Measurements from ENCODE around the gene TRIP13. TPM values are rescaled to one million over a fixed set of nuclear protein-coding genes. Genes with fewer than 3 reads are reported as not detected.

Gene TRIP13
- polyA plus RNA-seq, 1 donor from 2014 or later: 2.1 TPM

GRCh38 chr5:919356-920000 lies 26.8 kb downstream of the TRIP13 start:
- no peak overlapping the region for H3K27ac ChIP-seq (ENCODE audit: low read length)
- no peaks in the 10 kb centered on the region for H3K9me3 ChIP-seq (ENCODE audit: low read length)
- no peak overlapping the region for H3K9ac ChIP-seq (ENCODE audit: low read length)
- no peaks in the 10 kb centered on the region for H3K9me2 ChIP-seq (ENCODE audit: insufficient read depth, low read length)
- no peak for TF ChIP-seq SMC3 (conservative IDR thresholded peaks at IDR 0.05; ENCODE audit: poor library complexity)
- TF ChIP-seq EP300 (conservative IDR thresholded peaks at IDR 0.05; ENCODE audit: poor library complexity, severe bottlenecking): no peak
- H3K4me2 ChIP-seq (ENCODE audit: low read length): no peak overlapping the region
- H3F3A ChIP-seq (ENCODE audit: insufficient read depth, low read length, poor library complexity, severe bottlenecking): no peaks in the 10 kb centered on the region
- H3K27me3 ChIP-seq (ENCODE audit: insufficient read depth, low read depth, low read length): no peaks in the 10 kb centered on the region
- no peaks in the 10 kb centered on the region for H3K79me2 ChIP-seq (replicated peaks; ENCODE audit: insufficient read depth, low read length)
- no peak overlapping the region for H3K4me3 ChIP-seq (ENCODE audit: low read length)
- no peak overlapping the region for H2AFZ ChIP-seq (ENCODE audit: low read depth, low read length)
- no peaks in the 10 kb centered on the region for H4K20me1 ChIP-seq (ENCODE audit: insufficient read depth)
- H3K36me3 ChIP-seq (ENCODE audit: insufficient read depth, low read length): no peaks in the 10 kb centered on the region

- no peaks in the 10 kb centered on the region for H3K9me3 ChIP-seq (ENCODE audit: low read length)
- no peak overlapping the region for H3K9ac ChIP-seq (ENCODE audit: low read length)
- no peaks in the 10 kb centered on the region for H4K20me1 ChIP-seq (ENCODE audit: insufficient read depth)
- H3F3A ChIP-seq (ENCODE audit: insufficient read depth, low read length, poor library complexity, severe bottlenecking): no peaks in the 10 kb centered on the region
- H3K27me3 ChIP-seq (ENCODE audit: insufficient read depth, low read depth, low read length): no peaks in the 10 kb centered on the region
- no peak overlapping the region for H3K4me3 ChIP-seq (ENCODE audit: low read length)
- no peaks in the 10 kb centered on the region for H3K79me2 ChIP-seq (replicated peaks; ENCODE audit: insufficient read depth, low read length)
- TF ChIP-seq TAF1 (IDR thresholded peaks at IDR 0.05; ENCODE audit: low read depth): no peak
- no peak for TF ChIP-seq EZH2 (IDR thresholded peaks at IDR 0.05; ENCODE audit: borderline replicate concordance, insufficient read depth, low read length, poor library complexity, severe bottlenecking)
- TF ChIP-seq SMC3 (conservative IDR thresholded peaks at IDR 0.05; ENCODE audit: poor library complexity): no peak
- TF ChIP-seq RAD21 (conservative IDR thresholded peaks at IDR 0.05): no peak
- TF ChIP-seq POLR2AphosphoS5 (IDR thresholded peaks at IDR 0.05): no peak
- no peak for TF ChIP-seq MXI1 (conservative IDR thresholded peaks at IDR 0.05; ENCODE audit: poor library complexity, severe bottlenecking)
- TF ChIP-seq EP300 (conservative IDR thresholded peaks at IDR 0.05; ENCODE audit: poor library complexity, severe bottlenecking): no peak
- TF ChIP-seq REST (IDR thresholded peaks at IDR 0.05; ENCODE audit: borderline replicate concordance): no peak
- no peak for TF ChIP-seq CTCF (IDR thresholded peaks at IDR 0.05; ENCODE audit: poor library complexity, severe bottlenecking)
- H3K36me3 ChIP-seq (ENCODE audit: insufficient read depth, low read length): no peaks in the 10 kb centered on the region
- no peaks in the 10 kb centered on the region for H3K9me2 ChIP-seq (ENCODE audit: insufficient read depth, low read length)
- H3K4me2 ChIP-seq (ENCODE audit: low read length): no peak overlapping the region
- H3K27ac ChIP-seq (ENCODE audit: low read length): no peak overlapping the region
- H2AFZ ChIP-seq (ENCODE audit: low read depth, low read length): no peak overlapping the region
Measured at GRCh38 chr5:920321-920720, 27.6 kb downstream of the TRIP13 start.
